Upper lobe of left lung (tissue), 4 donors: Measurements from ENCODE around the gene SRSF2.

ENCODE experiments used
- EP300 ChIP-seq, 4 donors: sonication (generic); formaldehyde crosslinking; IDR thresholded peaks; one replicate each; pipeline ENCODE4 v1.5.1; 2017; ENCODE audit warnings: antibody characterized with exemption in 4 of 4, control low read depth in 2 of 4
- POLR2A ChIP-seq, 4 donors: fragments of 450-650 bp; IDR thresholded peaks; one replicate each; pipeline ENCODE4 v1.5.1; 2016 to 2017; ENCODE audit warnings: antibody characterized with exemption in 4 of 4, mild to moderate bottlenecking in 2 of 4
- POLR2AphosphoS5 ChIP-seq, 2 donors: sonication (generic); formaldehyde crosslinking; IDR thresholded peaks; one replicate each; pipeline ENCODE4 v1.5.1; 2017; ENCODE audit warnings: antibody characterized with exemption in 2 of 2
- TF ChIP-seq, protein P1 (sequence below), 6 experiments: fragments of 450-650 bp in 4 of 6; fragments of 200-600 bp in 2 of 6; sonication (generic) in 2 of 6; IDR thresholded peaks; one replicate each; pipeline ENCODE4 v1.5.1; 2016 to 2019; ENCODE audit warnings: antibody characterized with exemption in 6 of 6

DNA sequence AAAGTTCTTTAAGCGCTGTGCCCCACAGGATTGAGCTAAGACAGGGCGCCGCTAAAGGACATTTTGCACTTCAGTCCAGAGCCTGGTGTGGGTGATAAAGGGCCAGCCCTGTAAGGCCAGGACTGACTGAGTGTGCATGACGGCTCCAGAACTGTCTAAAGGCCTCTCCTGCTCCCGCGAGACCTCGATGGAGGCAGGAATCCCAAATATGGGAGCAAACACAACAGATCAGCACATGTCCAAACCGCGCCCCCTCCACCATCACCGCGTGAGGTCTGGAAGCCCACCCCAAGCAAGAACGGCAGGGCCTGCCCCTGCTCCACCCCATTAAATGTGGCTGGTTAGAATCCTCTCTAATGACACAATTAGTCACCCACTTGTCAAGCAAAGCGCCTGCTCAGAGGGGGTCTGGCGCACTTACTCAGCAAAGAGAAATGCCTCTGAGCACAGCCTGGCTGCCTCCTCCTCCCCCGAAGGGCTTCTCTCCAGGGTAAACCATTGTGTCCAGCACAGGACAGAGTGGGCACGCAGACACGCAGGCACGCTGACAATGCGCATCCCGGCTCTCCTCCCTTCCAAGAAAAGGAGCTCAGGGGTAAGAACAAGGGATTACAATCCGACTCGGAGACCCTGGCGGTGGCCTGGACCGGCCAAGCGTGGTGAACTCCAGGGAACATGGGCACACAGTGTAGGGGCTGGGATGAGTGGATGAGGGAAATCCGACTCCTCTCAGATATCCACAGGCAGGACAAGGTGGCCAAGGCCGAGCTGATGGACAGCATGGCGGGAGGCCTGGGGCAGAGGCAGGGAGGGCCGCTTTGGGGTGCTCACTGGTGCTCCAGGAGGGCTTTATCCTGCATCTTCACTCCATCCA lies 27.8 kb downstream of the SRSF2 start:
- TF ChIP-seq, protein P1, sequence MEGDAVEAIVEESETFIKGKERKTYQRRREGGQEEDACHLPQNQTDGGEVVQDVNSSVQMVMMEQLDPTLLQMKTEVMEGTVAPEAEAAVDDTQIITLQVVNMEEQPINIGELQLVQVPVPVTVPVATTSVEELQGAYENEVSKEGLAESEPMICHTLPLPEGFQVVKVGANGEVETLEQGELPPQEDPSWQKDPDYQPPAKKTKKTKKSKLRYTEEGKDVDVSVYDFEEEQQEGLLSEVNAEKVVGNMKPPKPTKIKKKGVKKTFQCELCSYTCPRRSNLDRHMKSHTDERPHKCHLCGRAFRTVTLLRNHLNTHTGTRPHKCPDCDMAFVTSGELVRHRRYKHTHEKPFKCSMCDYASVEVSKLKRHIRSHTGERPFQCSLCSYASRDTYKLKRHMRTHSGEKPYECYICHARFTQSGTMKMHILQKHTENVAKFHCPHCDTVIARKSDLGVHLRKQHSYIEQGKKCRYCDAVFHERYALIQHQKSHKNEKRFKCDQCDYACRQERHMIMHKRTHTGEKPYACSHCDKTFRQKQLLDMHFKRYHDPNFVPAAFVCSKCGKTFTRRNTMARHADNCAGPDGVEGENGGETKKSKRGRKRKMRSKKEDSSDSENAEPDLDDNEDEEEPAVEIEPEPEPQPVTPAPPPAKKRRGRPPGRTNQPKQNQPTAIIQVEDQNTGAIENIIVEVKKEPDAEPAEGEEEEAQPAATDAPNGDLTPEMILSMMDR (IDR thresholded peaks at IDR 0.05) = no peak
- TF ChIP-seq EP300 (IDR thresholded peaks at IDR 0.05) (no peak), POLR2A (IDR thresholded peaks at IDR 0.05) (peak in 2 of 4 donors; percentile 9 to 18), POLR2AphosphoS5 (IDR thresholded peaks at IDR 0.05) (peak; percentile 42 to 58)
